MV-4-11 (cell line): ENCODE results near the gene TBC1D3I.
"Not testable (repeated sequence)": the region's sequence is repeated elsewhere in the genome, so short reads cannot be mapped to it uniquely, and the experiment has no call there.

Experiments
- DNase-seq: peaks from one replicate; lab custom pipeline; 2025; lab: John Stamatoyannopoulos, UW

The TBC1D3I gene

GRCh38 chr17:36264470-36264869 lies at the start of gene TBC1D3I:
TBC1D3I (minus strand) TSS chr17:36264570; CDS start chr17:36262985, 1,585 bp downstream.
- not testable (repeated sequence) for DNase-seq

- DNase-seq = not testable (repeated sequence)
Observed at GRCh38 chr17:36295161-36295560, 30.8 kb upstream of the TBC1D3I start.

- not testable (repeated sequence) for DNase-seq
Observed at GRCh38 chr17:36289965-36290612, 25.7 kb upstream of the TBC1D3I start.

GRCh38 chr17:36284219-36284618 lies 19.8 kb upstream of the TBC1D3I start:
- not testable (repeated sequence) for DNase-seq

- not testable (repeated sequence) for DNase-seq
Observed at GRCh38 chr17:36283256-36283655, 18.9 kb upstream of the TBC1D3I start.

GRCh38 chr17:36242046-36242445 lies 22.3 kb downstream of the TBC1D3I start:
- not testable (repeated sequence) for DNase-seq

GRCh38 chr17:36229644-36230043 lies 34.7 kb downstream of the TBC1D3I start:
- not testable (repeated sequence) for DNase-seq

GRCh38 chr17:36222967-36223366 lies 41.4 kb downstream of the TBC1D3I start:
- DNase-seq = not testable (repeated sequence)

- not testable (repeated sequence) for DNase-seq
Observed at GRCh38 chr17:36221581-36222100, 42.7 kb downstream of the TBC1D3I start.

GRCh38 chr17:36220737-36221580 lies 43.4 kb downstream of the TBC1D3I start:
- DNase-seq = not testable (repeated sequence)

GRCh38 chr17:36219556-36219955 lies 44.8 kb downstream of the TBC1D3I start:
- not testable (repeated sequence) for DNase-seq

GRCh38 chr17:36215406-36216308 lies 48.7 kb downstream of the TBC1D3I start:
- not testable (repeated sequence) for DNase-seq

GRCh38 chr17:36214918-36215317 lies 49.5 kb downstream of the TBC1D3I start:
- DNase-seq = no peak

- no peak for DNase-seq
Observed at GRCh38 chr17:36213695-36214094, 50.7 kb downstream of the TBC1D3I start.

- no peak for DNase-seq
Observed at GRCh38 chr17:36212966-36213365, 51.4 kb downstream of the TBC1D3I start.

GRCh38 chr17:36212272-36212605 lies 52.1 kb downstream of the TBC1D3I start:
- DNase-seq = no peak

- peak; percentile 15 for DNase-seq
Observed at GRCh38 chr17:36211484-36212271, 52.7 kb downstream of the TBC1D3I start.

GRCh38 chr17:36210439-36211211 lies 53.7 kb downstream of the TBC1D3I start, which contains the start of gene CCL4L2:
CCL4L2 (plus strand) TSS chr17:36211063.
- DNase-seq = peak; percentile 65

GRCh38 chr17:36209575-36209974 lies 54.8 kb downstream of the TBC1D3I start:
- no peak for DNase-seq

GRCh38 chr17:36207383-36207782 lies 57.0 kb downstream of the TBC1D3I start:
- DNase-seq = not testable (repeated sequence)
